ENCODE results near the gene ACAP2. TPM values are rescaled to one million over a fixed set of nuclear protein-coding genes. Genes with fewer than 3 reads are reported as not detected.

The ACAP2 gene
- total RNA-seq, 1 donor from 2014 or later, result 61.2 TPM

GRCh38 chr3:195271410-195272243, 171.2 kb downstream of the ACAP2 start:
- peak; percentile 91 for TF ChIP-seq CTCF (IDR thresholded peaks at IDR 0.05; ENCODE audit: unreplicated experiment)
- H3K9me3 Mint-ChIP-seq (ENCODE audit: unreplicated experiment), result no peaks in the 10 kb centered on the region
- peaks cover 28% of the 10 kb centered on the region for H3K4me1 Mint-ChIP-seq (ENCODE audit: unreplicated experiment)
- DNase-seq (ENCODE audit: low spot score), result peak; percentile 95
- H3K27me3 Mint-ChIP-seq (ENCODE audit: unreplicated experiment), result peaks cover 11% of the 10 kb centered on the region
- H3K27ac Mint-ChIP-seq (ENCODE audit: unreplicated experiment), result peak overlapping the region; percentile 85
- peaks cover 8% of the 10 kb centered on the region for H3K36me3 Mint-ChIP-seq (ENCODE audit: low read depth, unreplicated experiment)
- peak overlapping the region; percentile 91 for H3K4me3 Mint-ChIP-seq (ENCODE audit: unreplicated experiment)

- peak within 1 kb of the TSS; percentile 93 for H3K4me3 Mint-ChIP-seq (ENCODE audit: unreplicated experiment)
- no peak for TF ChIP-seq CTCF (IDR thresholded peaks at IDR 0.05; ENCODE audit: unreplicated experiment)
- DNase-seq (ENCODE audit: low spot score), result peak; percentile 95
- peaks cover 28% of the 10 kb centered on the region for H3K4me1 Mint-ChIP-seq (ENCODE audit: unreplicated experiment)
- peaks cover 9% of the 10 kb centered on the region for H3K36me3 Mint-ChIP-seq (ENCODE audit: low read depth, unreplicated experiment)
- H3K9me3 Mint-ChIP-seq (ENCODE audit: unreplicated experiment), result no peaks in the 10 kb centered on the region
- peak within 1 kb of the TSS; percentile 85 for H3K27ac Mint-ChIP-seq (ENCODE audit: unreplicated experiment)
- peaks cover 11% of the 10 kb centered on the region for H3K27me3 Mint-ChIP-seq (ENCODE audit: unreplicated experiment)
Observed at GRCh38 chr3:195270817-195271409, 171.9 kb downstream of the ACAP2 start, which contains the start of gene XXYLT1. XXYLT1 (minus strand) TSS chr3:195271159; CDS start chr3:195271058, 101 bp downstream.

- Mint-ChIP-seq H3K4me3 (ENCODE audit: unreplicated experiment) (peak overlapping the region; percentile 93), H3K27ac (ENCODE audit: unreplicated experiment) (peak overlapping the region; percentile 62), H3K4me1 (ENCODE audit: unreplicated experiment) (peaks cover 30% of the 10 kb centered on the region), H3K9me3 (ENCODE audit: unreplicated experiment) (no peaks in the 10 kb centered on the region), H3K36me3 (ENCODE audit: low read depth, unreplicated experiment) (peaks cover 15% of the 10 kb centered on the region), H3K27me3 (ENCODE audit: unreplicated experiment) (peaks cover 11% of the 10 kb centered on the region)
- peak; percentile 50 for DNase-seq (ENCODE audit: low spot score)
- TF ChIP-seq CTCF (IDR thresholded peaks at IDR 0.05; ENCODE audit: unreplicated experiment), result no peak
Observed at GRCh38 chr3:195270079-195270816, 172.6 kb downstream of the ACAP2 start.

GRCh38 chr3:195269375-195270078, 173.3 kb downstream of the ACAP2 start:
- no peak for DNase-seq (ENCODE audit: low spot score)
- peaks cover 17% of the 10 kb centered on the region for H3K36me3 Mint-ChIP-seq (ENCODE audit: low read depth, unreplicated experiment)
- no peaks in the 10 kb centered on the region for H3K9me3 Mint-ChIP-seq (ENCODE audit: unreplicated experiment)
- peaks cover 33% of the 10 kb centered on the region for H3K4me1 Mint-ChIP-seq (ENCODE audit: unreplicated experiment)
- H3K27me3 Mint-ChIP-seq (ENCODE audit: unreplicated experiment), result peaks cover 14% of the 10 kb centered on the region
- no peak for TF ChIP-seq CTCF (IDR thresholded peaks at IDR 0.05; ENCODE audit: unreplicated experiment)
- peak overlapping the region; percentile 93 for H3K4me3 Mint-ChIP-seq (ENCODE audit: unreplicated experiment)
- no peak overlapping the region for H3K27ac Mint-ChIP-seq (ENCODE audit: unreplicated experiment)
